ENCODE results near the gene AP1G1.

DNA sequence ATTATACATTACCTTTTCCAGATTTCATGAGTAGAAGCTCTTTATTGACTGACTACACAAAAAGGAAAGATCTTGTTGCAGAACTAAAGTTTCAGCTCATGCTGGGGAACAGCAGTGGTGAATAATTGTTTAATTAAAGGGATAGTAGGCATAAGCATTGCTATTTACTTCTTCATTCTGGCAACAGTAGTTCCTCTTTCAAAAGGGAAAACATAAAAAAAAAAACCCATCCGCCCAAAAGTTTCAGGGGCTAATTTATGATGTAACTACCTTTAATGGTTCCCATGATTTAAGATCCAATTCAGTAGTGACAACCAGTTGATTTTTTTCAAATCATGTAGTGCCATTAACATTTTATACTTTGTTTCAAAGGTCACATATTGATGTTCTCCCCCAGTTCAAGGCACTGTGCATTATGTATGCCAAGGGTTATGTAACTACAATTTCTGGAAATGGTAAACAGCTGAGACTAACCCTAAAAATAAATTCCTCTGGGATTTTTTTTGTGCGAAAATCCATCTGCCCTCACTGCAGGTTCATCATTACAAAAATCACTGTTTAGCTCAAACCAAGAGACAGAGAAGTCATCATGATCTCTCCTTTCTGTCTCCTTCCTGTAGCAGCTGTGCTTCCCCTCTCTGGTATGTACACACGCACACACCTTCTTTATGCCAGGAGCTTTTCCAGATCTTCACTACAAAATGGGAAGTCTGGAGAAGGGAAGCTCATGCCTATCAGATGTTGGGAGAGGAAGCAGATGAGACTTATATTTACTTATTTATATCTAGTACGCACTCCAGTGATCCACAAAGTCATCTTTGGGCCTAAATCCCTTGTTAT is 81.9 kb downstream of the AP1G1 start:
- TF ChIP-seq, protein P1, sequence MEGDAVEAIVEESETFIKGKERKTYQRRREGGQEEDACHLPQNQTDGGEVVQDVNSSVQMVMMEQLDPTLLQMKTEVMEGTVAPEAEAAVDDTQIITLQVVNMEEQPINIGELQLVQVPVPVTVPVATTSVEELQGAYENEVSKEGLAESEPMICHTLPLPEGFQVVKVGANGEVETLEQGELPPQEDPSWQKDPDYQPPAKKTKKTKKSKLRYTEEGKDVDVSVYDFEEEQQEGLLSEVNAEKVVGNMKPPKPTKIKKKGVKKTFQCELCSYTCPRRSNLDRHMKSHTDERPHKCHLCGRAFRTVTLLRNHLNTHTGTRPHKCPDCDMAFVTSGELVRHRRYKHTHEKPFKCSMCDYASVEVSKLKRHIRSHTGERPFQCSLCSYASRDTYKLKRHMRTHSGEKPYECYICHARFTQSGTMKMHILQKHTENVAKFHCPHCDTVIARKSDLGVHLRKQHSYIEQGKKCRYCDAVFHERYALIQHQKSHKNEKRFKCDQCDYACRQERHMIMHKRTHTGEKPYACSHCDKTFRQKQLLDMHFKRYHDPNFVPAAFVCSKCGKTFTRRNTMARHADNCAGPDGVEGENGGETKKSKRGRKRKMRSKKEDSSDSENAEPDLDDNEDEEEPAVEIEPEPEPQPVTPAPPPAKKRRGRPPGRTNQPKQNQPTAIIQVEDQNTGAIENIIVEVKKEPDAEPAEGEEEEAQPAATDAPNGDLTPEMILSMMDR (conservative IDR thresholded peaks at IDR 0.05; ENCODE audit: low read depth, low read length), result no peak
- TF ChIP-seq FOS (IDR thresholded peaks at IDR 0.05; ENCODE audit: low read depth, low read length), result no peak
- TF ChIP-seq MAZ (IDR thresholded peaks at IDR 0.05; ENCODE audit: borderline replicate concordance, low read depth, low read length), result no peak

All from IMR-90 (cell line).